ENCODE data around the gene FARP1. TPM values are rescaled to one million over a fixed set of nuclear protein-coding genes. Genes with fewer than 3 reads are reported as not detected.

Gene FARP1
- polyA plus RNA-seq, 1 of the 3 experiments (the other 2 are of a cell fraction) = 12.0 TPM

GRCh38 chr13:98493042-98493712, 350.3 kb downstream of the FARP1 start:
- peaks cover 30% of the 10 kb centered on the region for H4K20me1 ChIP-seq (ENCODE audit: insufficient read depth)
- no peaks in the 10 kb centered on the region for H3K27me3 ChIP-seq (ENCODE audit: insufficient read depth)
- no peak overlapping the region for H3K27ac ChIP-seq (ENCODE audit: low read depth in 2 of 2, low read length in 1 of 2)
- no peak for TF ChIP-seq GABPA (IDR thresholded peaks at IDR 0.05; ENCODE audit: low read depth)
- TF ChIP-seq TEAD4 (IDR thresholded peaks at IDR 0.05; ENCODE audit: borderline replicate concordance, insufficient read depth) = no peak
- no peak for TF ChIP-seq GATA2 (CRISPR knock-in tag; IDR thresholded peaks at IDR 0.05)
- no peak for TF ChIP-seq SIN3A (IDR thresholded peaks at IDR 0.05; ENCODE audit: borderline replicate concordance, low read depth, low read length)
- no peak for TF ChIP-seq FOSL2 (IDR thresholded peaks at IDR 0.05; ENCODE audit: borderline replicate concordance, low read depth)
- TF ChIP-seq YY1 (IDR thresholded peaks at IDR 0.05; ENCODE audit: low read depth) = no peak
- no peak for TF ChIP-seq ZBTB33 (IDR thresholded peaks at IDR 0.05; ENCODE audit: borderline replicate concordance, low read depth)
- no peak for TF ChIP-seq RFX5 (IDR thresholded peaks at IDR 0.05; ENCODE audit: low read length)
- no peak for TF ChIP-seq RAD21 (IDR thresholded peaks at IDR 0.05; ENCODE audit: low read length)
- no peak for TF ChIP-seq JUND (IDR thresholded peaks at IDR 0.05)
- no peak for TF ChIP-seq NFIC (IDR thresholded peaks at IDR 0.05; ENCODE audit: borderline replicate concordance)
- TF ChIP-seq IRF3 (IDR thresholded peaks at IDR 0.05; ENCODE audit: low read depth, low read length) = no peak
- TF ChIP-seq NRF1 (IDR thresholded peaks at IDR 0.05; ENCODE audit: low read depth, low read length) = no peak
- no peak for TF ChIP-seq USF1 (IDR thresholded peaks at IDR 0.05; ENCODE audit: borderline replicate concordance, low read depth)
- TF ChIP-seq CTCF (IDR thresholded peaks at IDR 0.05) = no peak
- TF ChIP-seq USF2 (IDR thresholded peaks at IDR 0.05; ENCODE audit: borderline replicate concordance, low read depth, low read length) = no peak
- peaks cover 4 to 49% of the 10 kb centered on the region in 2 experiments; a peak in 3 of 4 replicates for H3K4me1 ChIP-seq (ENCODE audit: control insufficient read depth in 1 of 2, insufficient read depth in 2 of 2, low read depth in 1 of 2, low read length in 1 of 2)
- DNase-seq = no peak
- H3K9ac ChIP-seq = no peak overlapping the region
- no peaks in the 10 kb centered on the region for H3K9me3 ChIP-seq
- peaks cover 0 to 5% of the 10 kb centered on the region in 2 experiments for H3K36me3 ChIP-seq (replicated peaks in 1 of 2; ENCODE audit: control insufficient read depth in 1 of 2, insufficient read depth in 2 of 2, low read length in 1 of 2)
- peaks cover 90% of the 10 kb centered on the region for H3K79me2 ChIP-seq (ENCODE audit: insufficient read depth)
- H2AFZ ChIP-seq (ENCODE audit: low read depth) = no peak overlapping the region
- ChIA-PET POLR2A (no interaction called here), CTCF (interaction anchor here (0.7 kb wide), 1 partner anchor 48 kb away, joined by 3 read pairs; no protein-coding TSS in a partner anchor)
- 93% methylated on average over 6 of the region's 6 CpGs for WGBS (ENCODE audit: low lambda C conversion rate)
- no peaks in the 10 kb centered on the region for H3K9me2 ChIP-seq
- no peak overlapping the region for H3K4me3 ChIP-seq (ENCODE audit: low read depth in 2 of 2, low read length in 1 of 2)
- no peak overlapping the region for H3K4me2 ChIP-seq
- H3F3A ChIP-seq (replicated peaks; ENCODE audit: insufficient read depth) = no peaks in the 10 kb centered on the region
